GM10266 (cell line): Measurements from ENCODE around the gene ACKR3.

Experiments
- DNase-seq: peaks from one replicate; pipeline ENCODE4 v3.0.0; 2012; ENCODE audit errors: extremely low spot score
- TF ChIP-seq, protein P1 (sequence below): IDR thresholded peaks from 2 replicates; pipeline ENCODE4 v1.5.1; 2012; ENCODE audit warnings: mild to moderate bottlenecking, low read depth; ENCODE audit not compliant: control insufficient read depth, insufficient read depth; ENCODE audit errors: missing control alignments

Gene ACKR3

DNA sequence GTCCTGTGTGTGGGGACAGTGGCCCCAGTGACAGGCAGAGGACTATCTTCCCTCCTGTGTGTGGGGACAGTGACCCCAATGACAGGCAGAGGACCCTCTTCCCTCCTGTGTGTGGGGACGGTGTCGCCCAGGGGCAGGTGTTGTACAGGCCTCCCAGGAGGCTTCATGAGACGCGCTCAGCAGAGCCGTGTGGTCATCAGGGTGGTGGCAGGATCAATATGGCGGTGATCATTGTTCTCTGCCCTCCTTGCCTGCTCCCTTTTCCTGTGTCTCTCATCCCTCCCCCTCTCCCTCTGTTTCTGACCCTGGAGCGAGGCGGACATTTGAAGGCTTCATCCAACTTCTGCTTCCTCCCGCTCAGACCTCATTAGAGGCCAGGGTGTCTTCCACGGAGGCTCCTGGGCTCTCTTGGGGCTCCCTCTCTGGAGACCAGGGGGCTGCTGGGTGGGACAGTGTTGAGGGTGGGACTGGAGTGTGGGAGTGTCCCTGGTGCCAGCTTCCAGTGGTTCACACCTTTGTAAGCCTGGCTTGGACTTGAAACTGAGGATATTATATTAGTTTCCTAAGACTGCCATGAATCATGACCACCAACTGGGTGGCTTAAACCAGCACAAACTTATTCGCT is 59.5 kb downstream of the ACKR3 start:
- DNase-seq = no peak
- TF ChIP-seq, protein P1, sequence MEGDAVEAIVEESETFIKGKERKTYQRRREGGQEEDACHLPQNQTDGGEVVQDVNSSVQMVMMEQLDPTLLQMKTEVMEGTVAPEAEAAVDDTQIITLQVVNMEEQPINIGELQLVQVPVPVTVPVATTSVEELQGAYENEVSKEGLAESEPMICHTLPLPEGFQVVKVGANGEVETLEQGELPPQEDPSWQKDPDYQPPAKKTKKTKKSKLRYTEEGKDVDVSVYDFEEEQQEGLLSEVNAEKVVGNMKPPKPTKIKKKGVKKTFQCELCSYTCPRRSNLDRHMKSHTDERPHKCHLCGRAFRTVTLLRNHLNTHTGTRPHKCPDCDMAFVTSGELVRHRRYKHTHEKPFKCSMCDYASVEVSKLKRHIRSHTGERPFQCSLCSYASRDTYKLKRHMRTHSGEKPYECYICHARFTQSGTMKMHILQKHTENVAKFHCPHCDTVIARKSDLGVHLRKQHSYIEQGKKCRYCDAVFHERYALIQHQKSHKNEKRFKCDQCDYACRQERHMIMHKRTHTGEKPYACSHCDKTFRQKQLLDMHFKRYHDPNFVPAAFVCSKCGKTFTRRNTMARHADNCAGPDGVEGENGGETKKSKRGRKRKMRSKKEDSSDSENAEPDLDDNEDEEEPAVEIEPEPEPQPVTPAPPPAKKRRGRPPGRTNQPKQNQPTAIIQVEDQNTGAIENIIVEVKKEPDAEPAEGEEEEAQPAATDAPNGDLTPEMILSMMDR = no peak

DNA sequence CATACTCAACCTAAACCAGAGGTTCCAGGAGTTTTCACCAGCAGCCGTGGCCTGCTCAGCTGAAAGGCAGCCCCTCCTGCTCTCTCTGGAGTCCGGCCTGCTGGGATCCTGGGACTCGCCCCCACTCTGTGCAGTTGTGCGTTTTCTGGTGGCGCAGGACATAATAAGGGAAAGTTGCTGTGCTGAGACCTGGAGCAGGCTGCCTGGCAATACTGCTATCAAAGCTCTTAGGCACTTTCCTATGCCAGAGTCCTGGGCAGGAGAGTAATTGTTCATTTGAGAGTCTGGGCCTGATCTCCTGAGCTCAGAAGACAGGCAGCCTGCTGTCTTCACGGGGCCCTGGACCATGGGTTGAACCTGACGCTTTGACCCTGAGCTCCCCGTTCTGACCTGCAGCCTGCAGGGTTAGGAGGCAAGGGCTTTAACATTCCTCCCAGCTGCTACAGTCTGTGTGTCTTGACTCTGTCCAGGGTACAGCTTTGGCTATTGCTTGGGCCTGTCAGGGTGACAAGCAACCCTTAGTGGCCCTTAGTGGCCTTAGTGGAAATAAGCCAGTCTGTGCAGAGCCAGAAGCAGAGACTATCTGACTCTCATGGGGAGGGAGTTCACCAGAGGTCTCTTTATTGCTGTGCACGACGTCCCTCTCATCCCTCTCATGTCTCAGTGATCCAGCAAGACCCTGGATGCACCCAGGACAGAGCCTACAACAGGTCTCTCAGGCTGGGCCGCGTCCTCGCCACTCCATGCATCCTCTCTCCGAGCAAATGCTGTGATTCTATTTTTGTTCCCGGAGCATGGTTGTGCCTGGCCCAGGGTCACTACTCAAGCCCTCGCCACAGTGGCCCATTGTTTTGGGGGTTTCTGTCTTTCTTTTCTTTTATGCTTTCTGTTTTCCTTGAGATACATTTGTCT is 60.6 kb downstream of the ACKR3 start:
- TF ChIP-seq, protein P1 = no peak
- DNase-seq = no peak

DNA sequence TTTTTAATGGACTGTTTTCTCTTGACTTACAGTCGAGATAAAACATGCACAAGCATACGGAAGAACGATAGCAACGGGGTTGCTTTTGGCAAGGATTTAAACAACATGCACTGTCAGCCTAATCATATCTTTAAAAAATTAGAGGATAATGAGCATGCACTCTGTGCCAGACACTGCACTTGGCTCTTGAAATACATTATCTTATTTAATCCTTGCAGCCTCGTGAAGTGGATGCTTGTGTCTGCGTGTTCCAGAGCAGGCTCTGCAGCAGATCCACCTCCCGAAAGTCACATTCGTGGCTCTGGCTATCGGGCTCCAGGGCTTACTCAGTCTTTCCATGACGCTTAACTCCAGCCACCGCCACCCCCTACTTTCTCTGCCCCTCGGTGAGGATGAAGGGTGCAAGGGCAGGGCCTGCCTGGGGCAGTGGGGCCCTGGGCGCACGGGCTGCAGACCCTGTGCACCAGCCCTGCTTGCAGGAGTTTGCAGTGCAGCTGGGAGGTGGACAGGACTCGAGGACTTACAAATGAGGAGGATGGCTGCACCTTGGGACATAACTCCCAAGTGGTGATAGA is 61.7 kb downstream of the ACKR3 start:
- TF ChIP-seq, protein P1 = no peak
- no peak for DNase-seq

DNA sequence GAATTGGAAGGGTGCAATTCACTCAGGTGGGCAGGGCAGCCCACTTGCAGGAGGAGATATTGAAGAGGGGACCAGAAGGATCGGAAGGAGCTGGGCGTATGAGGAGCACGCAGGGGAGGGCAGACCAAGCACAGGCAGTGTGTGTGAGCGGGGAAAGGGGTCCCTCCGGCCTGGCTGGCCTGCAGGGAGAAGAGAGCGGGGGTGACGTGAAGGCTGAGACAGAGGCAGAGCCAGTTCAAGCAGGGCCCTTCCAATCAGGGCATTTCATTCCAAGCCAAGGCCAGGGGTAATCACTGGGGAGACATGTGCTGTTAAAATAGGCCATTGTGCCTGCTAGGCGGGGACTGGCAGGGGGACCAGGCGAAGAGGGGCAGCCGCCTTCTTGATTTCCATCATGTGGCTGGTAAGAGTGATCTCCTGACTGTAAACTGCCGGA is 62.2 kb downstream of the ACKR3 start:
- DNase-seq = no peak
- TF ChIP-seq, protein P1 = no peak
